GM23248 (cell line): ENCODE data around the gene GCGR. TPM values are rescaled to one million over a fixed set of nuclear protein-coding genes. Genes with fewer than 3 reads are reported as not detected.
A peak's percentile ranks its signal among the peaks of the same experiment; 100 is the strongest.

Experiments used
- DNase-seq: peaks from one replicate; pipeline ENCODE4 v3.0.0-alpha.2; 2015
- H2AFZ ChIP-seq: fragments of 200-600 bp; sonication (generic); 2 replicates; pipeline ENCODE4 v1.6.1; 2016; ENCODE audit warnings: antibody characterized with exemption
- H3F3A ChIP-seq: fragments of 200-600 bp; sonication (generic); 2 replicates; pipeline ENCODE4 v1.6.1; 2016; ENCODE audit warnings: mild to moderate bottlenecking, antibody characterized with exemption, mixed run types; ENCODE audit not compliant: insufficient read depth
- H3K27ac ChIP-seq: fragments of 200-600 bp; sonication (generic); 2 replicates; pipeline ENCODE4 v1.5.1; 2016; ENCODE audit warnings: mild to moderate bottlenecking
- H3K27me3 ChIP-seq: fragments of 200-600 bp; sonication (generic); replicated peaks from 2 replicates; pipeline ENCODE4 v1.6.1; 2016; ENCODE audit warnings: mild to moderate bottlenecking; ENCODE audit not compliant: insufficient read depth
- H3K36me3 ChIP-seq: fragments of 200-600 bp; sonication (generic); 2 replicates; pipeline ENCODE4 v1.6.1; 2016; ENCODE audit warnings: low read depth, mild to moderate bottlenecking
- H3K4me1 ChIP-seq: fragments of 200-600 bp; sonication (generic); 2 replicates; pipeline ENCODE4 v1.6.1; 2016; ENCODE audit warnings: mild to moderate bottlenecking; ENCODE audit not compliant: insufficient read depth
- H3K4me2 ChIP-seq: fragments of 200-600 bp; sonication (generic); one replicate; pipeline ENCODE4 v1.6.1; 2016; ENCODE audit warnings: mild to moderate bottlenecking; ENCODE audit not compliant: unreplicated experiment
- H3K4me3 ChIP-seq: fragments of 200-600 bp; sonication (generic); 2 replicates; pipeline ENCODE4 v1.5.1; 2016; ENCODE audit warnings: mild to moderate bottlenecking
- H3K79me2 ChIP-seq: fragments of 200-600 bp; sonication (generic); 2 replicates; pipeline ENCODE4 v1.6.1; 2016; ENCODE audit warnings: mild to moderate bottlenecking; ENCODE audit not compliant: insufficient read depth
- H3K9ac ChIP-seq: fragments of 200-600 bp; sonication (generic); 2 replicates; pipeline ENCODE4 v1.6.1; 2016; ENCODE audit warnings: mild to moderate bottlenecking
- H3K9me2 ChIP-seq: fragments of 200-600 bp; sonication (generic); 2 replicates; pipeline ENCODE4 v1.6.1; 2016; ENCODE audit warnings: mixed run types, mild to moderate bottlenecking, moderate library complexity; ENCODE audit not compliant: insufficient read depth
- H3K9me3 ChIP-seq: fragments of 200-600 bp; sonication (generic); one replicate; pipeline ENCODE4 v1.6.1; 2017; ENCODE audit warnings: low read depth
- H4K20me1 ChIP-seq: fragments of 200-600 bp; sonication (generic); 2 replicates; pipeline ENCODE4 v1.6.0; 2016; ENCODE audit not compliant: insufficient read depth
- EZH2 ChIP-seq: fragments of 200-600 bp; sonication (generic); IDR thresholded peaks from 2 replicates; pipeline ENCODE4 v1.6.1; 2018; ENCODE audit warnings: antibody characterized with exemption, mild to moderate bottlenecking; ENCODE audit not compliant: insufficient read depth, poor library complexity, severe bottlenecking
- EZH2phosphoT487 ChIP-seq: fragments of 200-600 bp; sonication (generic); IDR thresholded peaks from 2 replicates; pipeline ENCODE4 v1.6.1; 2018; ENCODE audit warnings: antibody characterized with exemption, moderate library complexity, mild to moderate bottlenecking, low read depth; ENCODE audit not compliant: insufficient read depth
- WGBS, 2 experiments: methylation state at CpG; one replicate each; pipeline ENCODE4 v1.1.6; 2015 to 2017; ENCODE audit warnings: low lambda C conversion rate in 2 of 2, low coverage in 1 of 2; ENCODE audit errors: missing lambda C conversion rate in 2 of 2; 5-methylcytosine and 5-hydroxymethylcytosine counted together
- in situ Hi-C: fragments of 300-500 bp; cut with MboI; formaldehyde crosslinking; loops from 2 replicates; pipeline ENCODE4 v1.15.0; 2020
- polyA plus RNA-seq: library from polyadenylated mRNA; unstranded; fragments of >200 nt; fragmentation: Nextera tagmentation; extraction: Ambion mirVana; gene quantifications from 2 replicates; pipeline ENCODE4 v1.2.1, GENCODE V29; 2016
- total RNA-seq: library from RNA; depleted of rRNA; stranded (reverse); fragments of >200 nt; shearing (Covaris generic); gene quantifications from 2 replicates; pipeline ENCODE4 v1.2.3, GENCODE V29; 2014

GCGR gene
- total and polyA plus RNA-seq, 2 experiments from 2014 or later: not detected

GRCh38 chr17:81801327-81801726, 2.6 kb upstream of the GCGR start:
- Histone ChIP-seq H3K36me3 (no peaks in the 10 kb centered on the region), H3K27me3 (peaks cover 63% of the 10 kb centered on the region), H3K4me1 (no peaks in the 10 kb centered on the region), H4K20me1 (no peaks in the 10 kb centered on the region), H3F3A (no peaks in the 10 kb centered on the region), H2AFZ (no peak overlapping the region), H3K9me2 (no peaks in the 10 kb centered on the region), H3K4me2 (no peak overlapping the region), H3K4me3 (no peak overlapping the region), H3K9me3 (no peaks in the 10 kb centered on the region), H3K27ac (no peak overlapping the region), H3K9ac (no peak overlapping the region), H3K79me2 (no peaks in the 10 kb centered on the region)
- in situ Hi-C loops: no loop called here
- WGBS, 2 experiments: 66 to 71% methylated on average over 9 of the region's 9 CpGs
- TF ChIP-seq EZH2 (no peak), EZH2phosphoT487 (no peak)
- DNase-seq: no peak

- Histone ChIP-seq H3K9me2 (no peaks in the 10 kb centered on the region), H3K9me3 (no peaks in the 10 kb centered on the region), H2AFZ (no peak overlapping the region), H4K20me1 (no peaks in the 10 kb centered on the region), H3K4me3 (no peak overlapping the region), H3K4me1 (no peaks in the 10 kb centered on the region), H3K4me2 (no peak overlapping the region), H3K36me3 (no peaks in the 10 kb centered on the region), H3F3A (no peaks in the 10 kb centered on the region), H3K9ac (no peak overlapping the region), H3K79me2 (no peaks in the 10 kb centered on the region), H3K27me3 (peaks cover 69% of the 10 kb centered on the region), H3K27ac (no peak overlapping the region)
- no peak for TF ChIP-seq EZH2phosphoT487
- no peak for TF ChIP-seq EZH2
- DNase-seq: no peak
- in situ Hi-C loops: no loop called here
- WGBS, 2 experiments: 56 to 59% methylated on average over 9 of the region's 9 CpGs
Measured at GRCh38 chr17:81802048-81802758, 1.7 kb upstream of the GCGR start.

- no peaks in the 10 kb centered on the region for H3K9me2 ChIP-seq
- H3K4me2 ChIP-seq: no peak overlapping the region
- no peak overlapping the region for H3K27ac ChIP-seq
- H4K20me1 ChIP-seq: no peaks in the 10 kb centered on the region
- peaks cover 76% of the 10 kb centered on the region for H3K27me3 ChIP-seq
- no peaks in the 10 kb centered on the region for H3F3A ChIP-seq
- no peaks in the 10 kb centered on the region for H3K9me3 ChIP-seq
- no peak overlapping the region for H2AFZ ChIP-seq
- H3K9ac ChIP-seq: no peak overlapping the region
- H3K4me1 ChIP-seq: no peaks in the 10 kb centered on the region
- TF ChIP-seq EZH2phosphoT487: no peak
- peak; percentile 91 for TF ChIP-seq EZH2
- H3K36me3 ChIP-seq: no peaks in the 10 kb centered on the region
- 22 to 23% methylated on average over 12 to 26 of the region's 26 CpGs for WGBS, 2 experiments
- H3K4me3 ChIP-seq: no peak overlapping the region
- no peak for DNase-seq
- in situ Hi-C loops: no loop called here
- no peaks in the 10 kb centered on the region for H3K79me2 ChIP-seq
Measured at GRCh38 chr17:81802856-81803643, 900 bp upstream of the GCGR start.

GRCh38 chr17:81804559-81805399, 829 bp downstream of the GCGR start:
- TF ChIP-seq EZH2phosphoT487 (no peak), EZH2 (peak; percentile 96)
- in situ Hi-C loops: no loop called here

More at GRCh38 chr17:81804559-81805399, 829 bp downstream of the GCGR start:
- Histone ChIP-seq H3K4me2 (no peak overlapping the region), H4K20me1 (no peaks in the 10 kb centered on the region), H3K36me3 (no peaks in the 10 kb centered on the region), H3K9ac (no peak overlapping the region), H3K79me2 (no peaks in the 10 kb centered on the region), H3K27me3 (peaks cover 80% of the 10 kb centered on the region), H3K9me2 (no peaks in the 10 kb centered on the region), H3F3A (no peaks in the 10 kb centered on the region), H3K27ac (no peak overlapping the region), H3K4me1 (no peaks in the 10 kb centered on the region), H2AFZ (no peak overlapping the region), H3K9me3 (no peaks in the 10 kb centered on the region), H3K4me3 (no peak overlapping the region)
- DNase-seq: no peak
- WGBS, 2 experiments: 2% methylated on average over 52 to 53 of the region's 65 CpGs
